ENCODE measurements around the gene KCNE1.

DNA sequence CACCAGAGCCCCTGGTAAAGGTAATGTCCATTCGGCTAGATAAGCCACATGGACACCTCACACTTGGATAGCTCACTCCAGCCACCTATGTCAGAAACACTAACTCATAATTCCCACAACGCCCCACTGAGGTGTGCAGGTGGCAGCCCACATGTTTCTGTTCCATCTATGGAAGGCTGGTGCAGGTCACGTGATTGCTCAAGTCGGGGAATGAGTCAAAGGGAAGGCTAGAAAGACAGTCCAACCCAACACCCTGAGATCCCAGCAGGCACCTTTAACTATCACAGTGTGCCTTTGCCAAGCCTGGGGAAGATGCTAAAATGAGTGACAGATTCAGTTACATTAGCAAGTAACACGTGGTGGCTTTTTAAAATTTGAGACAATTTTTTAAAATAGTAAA is 45.3 kb upstream of the KCNE1 start:
- TF ChIP-seq, protein P1, sequence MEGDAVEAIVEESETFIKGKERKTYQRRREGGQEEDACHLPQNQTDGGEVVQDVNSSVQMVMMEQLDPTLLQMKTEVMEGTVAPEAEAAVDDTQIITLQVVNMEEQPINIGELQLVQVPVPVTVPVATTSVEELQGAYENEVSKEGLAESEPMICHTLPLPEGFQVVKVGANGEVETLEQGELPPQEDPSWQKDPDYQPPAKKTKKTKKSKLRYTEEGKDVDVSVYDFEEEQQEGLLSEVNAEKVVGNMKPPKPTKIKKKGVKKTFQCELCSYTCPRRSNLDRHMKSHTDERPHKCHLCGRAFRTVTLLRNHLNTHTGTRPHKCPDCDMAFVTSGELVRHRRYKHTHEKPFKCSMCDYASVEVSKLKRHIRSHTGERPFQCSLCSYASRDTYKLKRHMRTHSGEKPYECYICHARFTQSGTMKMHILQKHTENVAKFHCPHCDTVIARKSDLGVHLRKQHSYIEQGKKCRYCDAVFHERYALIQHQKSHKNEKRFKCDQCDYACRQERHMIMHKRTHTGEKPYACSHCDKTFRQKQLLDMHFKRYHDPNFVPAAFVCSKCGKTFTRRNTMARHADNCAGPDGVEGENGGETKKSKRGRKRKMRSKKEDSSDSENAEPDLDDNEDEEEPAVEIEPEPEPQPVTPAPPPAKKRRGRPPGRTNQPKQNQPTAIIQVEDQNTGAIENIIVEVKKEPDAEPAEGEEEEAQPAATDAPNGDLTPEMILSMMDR (conservative IDR thresholded peaks at IDR 0.05 in 1 of 2, IDR thresholded peaks at IDR 0.05 in 1 of 2; ENCODE audit: extremely low read depth in 1 of 2, insufficient read depth in 1 of 2, low read depth in 1 of 2, low read length in 2 of 2): no peak
- TF ChIP-seq EZH2 (IDR thresholded peaks at IDR 0.05; ENCODE audit: borderline replicate concordance, low read length): no peak

All from mammary epithelial cell (primary cell).